SK-N-DZ (cell line): Measurements from ENCODE around the gene SORCS3.

ENCODE experiments used
- DNase-seq: peaks from one replicate; pipeline ENCODE4 v3.0.0-alpha.2; 2015; ENCODE audit warnings: low spot score

SORCS3 gene

DNA sequence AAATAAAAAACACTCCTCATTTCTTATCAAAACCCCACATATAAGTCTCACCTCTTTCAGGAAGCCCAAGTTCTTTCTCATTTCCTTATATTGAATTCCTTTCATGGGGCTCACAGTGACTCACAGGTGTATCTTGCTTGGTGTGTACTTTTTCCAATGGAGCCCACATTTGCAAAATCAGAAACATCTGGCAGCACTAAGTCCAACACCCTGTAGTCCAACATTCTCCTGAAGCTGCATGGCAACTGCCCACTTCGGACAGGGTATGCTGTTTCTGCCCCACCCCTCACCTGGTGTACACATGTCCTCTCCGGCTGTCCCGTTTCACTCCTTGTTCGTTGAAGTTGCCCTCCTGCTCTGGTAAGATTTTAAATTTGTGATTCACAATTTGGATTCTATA, 544.1 kb downstream of the SORCS3 start:
- no peak for DNase-seq

DNA sequence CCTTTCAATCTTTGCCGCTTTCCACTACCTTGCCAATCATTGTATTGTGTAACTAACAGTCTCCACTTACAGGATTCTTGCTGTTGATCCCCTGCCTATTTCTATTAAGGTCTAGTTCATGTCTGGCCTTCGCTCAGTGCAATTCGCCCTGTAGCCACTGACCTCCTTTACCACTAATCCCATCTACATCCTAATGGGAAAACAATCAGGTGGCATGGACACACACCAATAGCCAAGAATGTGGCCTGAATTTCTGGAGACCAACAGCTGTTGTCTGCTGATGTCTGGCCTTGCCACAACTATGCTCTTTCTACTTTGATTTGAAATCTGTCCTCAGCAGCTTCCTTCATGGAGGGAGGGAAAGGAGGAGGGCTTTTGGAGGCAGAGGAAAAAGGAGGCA, 546.2 kb downstream of the SORCS3 start:
- DNase-seq: no peak

DNA sequence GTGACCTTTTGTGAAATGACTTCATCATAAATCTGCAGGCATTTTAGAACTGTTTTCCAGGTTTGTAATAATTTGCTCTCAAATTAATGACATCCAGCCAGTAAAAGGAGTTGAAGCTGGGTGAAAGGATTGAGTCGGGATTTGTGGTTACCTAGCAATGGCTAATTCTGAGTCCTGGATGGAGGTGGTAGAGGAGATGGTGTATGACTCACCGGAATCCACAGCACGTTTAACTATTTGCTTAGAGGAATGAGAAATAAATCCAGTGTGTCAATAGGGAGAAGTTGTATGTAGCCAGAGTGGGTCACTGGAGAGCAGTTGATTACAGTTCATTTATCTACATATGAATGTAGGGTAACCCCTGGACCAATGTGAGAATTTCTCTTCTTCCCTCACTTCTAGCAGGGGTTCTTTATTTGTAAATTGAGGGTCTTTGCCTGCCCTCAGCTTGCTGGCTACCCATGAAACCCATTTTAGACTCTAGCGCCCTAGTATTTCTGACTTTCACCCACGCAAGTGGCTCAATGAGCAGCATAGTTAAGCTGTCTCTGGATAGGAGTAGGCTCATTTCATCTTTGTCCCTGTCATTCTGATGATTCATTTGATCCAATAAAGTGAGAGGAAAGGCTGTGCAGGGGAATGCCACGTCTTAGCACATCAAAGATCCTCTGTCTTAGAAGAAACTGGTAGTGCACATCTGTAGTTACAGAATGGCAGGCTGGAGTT, 547.8 kb downstream of the SORCS3 start:
- DNase-seq: no peak

- DNase-seq: no peak
Observed at GRCh38 chr10:105189463-105189800, 548.3 kb downstream of the SORCS3 start.

DNA sequence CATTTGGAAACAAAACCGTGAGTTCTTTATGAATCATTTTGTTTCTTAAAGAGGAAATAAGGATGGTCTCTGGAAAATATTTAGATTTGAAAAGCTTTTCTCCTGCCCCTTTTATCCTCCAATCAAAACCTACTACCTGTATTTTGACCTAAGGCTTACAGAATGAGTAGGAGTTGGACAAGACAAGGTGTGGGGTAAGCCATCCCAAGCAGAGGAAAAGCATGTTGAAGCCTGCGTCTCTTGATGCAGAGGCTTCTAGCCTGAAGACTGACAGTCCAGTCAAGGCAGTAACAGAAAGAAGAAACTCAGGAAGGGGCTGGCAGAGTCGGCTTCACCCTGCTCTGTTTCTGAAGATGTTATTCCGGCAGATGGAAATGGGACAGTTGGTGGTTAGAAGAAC, 551.1 kb downstream of the SORCS3 start:
- no peak for DNase-seq

- no peak for DNase-seq
Observed at GRCh38 chr10:105192861-105193260, 551.8 kb downstream of the SORCS3 start.

DNA sequence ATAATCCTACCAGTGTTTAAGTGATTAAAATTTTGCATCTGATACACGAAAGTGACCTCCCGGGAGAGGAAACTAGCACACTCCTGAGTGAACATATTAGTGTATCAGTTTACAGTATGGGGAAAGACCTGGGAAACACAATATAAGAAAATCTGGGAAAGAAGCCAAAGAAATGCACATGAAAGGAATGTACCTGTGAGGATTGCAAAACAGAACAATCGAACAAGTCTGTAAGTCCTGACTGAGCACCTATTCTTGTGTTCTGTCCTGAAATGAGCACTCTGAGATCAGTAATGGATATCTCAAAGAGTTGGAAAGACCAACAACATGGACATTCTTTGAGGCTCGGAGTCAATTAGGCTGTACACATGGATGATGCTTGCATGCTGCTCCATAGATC, 554.7 kb downstream of the SORCS3 start:
- DNase-seq: no peak

DNA sequence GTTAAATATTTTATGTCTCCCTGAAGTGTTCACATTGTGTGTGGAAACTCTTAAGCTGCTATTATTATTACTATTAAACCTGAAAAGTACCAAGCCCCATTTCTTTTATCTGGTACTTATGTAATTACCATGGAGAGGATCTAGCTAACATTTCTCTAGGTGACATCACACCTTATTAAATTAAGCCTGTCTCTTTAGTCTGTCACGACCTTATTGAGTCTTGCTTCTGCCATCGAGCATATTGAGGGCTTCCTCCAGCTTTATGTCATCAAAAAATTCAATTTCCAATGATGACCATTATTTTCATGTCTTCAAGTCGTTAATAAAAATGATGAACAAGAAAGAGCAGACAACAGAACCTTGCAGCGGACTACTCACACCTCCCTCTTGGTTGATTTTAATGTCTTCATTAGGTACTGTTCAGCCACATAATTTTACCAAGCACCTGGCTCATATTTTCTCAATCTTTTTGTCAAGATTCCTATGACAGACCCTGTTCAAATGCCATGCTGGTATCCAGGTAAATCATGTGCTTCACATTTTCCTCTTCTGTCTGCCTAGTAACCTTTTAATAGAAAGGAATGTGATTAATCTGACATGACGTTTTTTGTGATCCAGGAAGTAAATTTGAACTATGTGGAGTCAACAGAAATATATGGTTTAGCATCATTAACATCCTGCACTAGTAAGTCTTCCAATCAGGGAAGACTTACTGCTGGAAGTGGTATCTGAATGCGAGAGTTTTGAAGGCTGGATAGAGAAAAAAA, 556.7 kb downstream of the SORCS3 start:
- no peak for DNase-seq

- DNase-seq: no peak
Observed at GRCh38 chr10:105206616-105207015, 565.5 kb downstream of the SORCS3 start.

- no peak for DNase-seq
Observed at GRCh38 chr10:105207476-105207995, 566.4 kb downstream of the SORCS3 start.

DNA sequence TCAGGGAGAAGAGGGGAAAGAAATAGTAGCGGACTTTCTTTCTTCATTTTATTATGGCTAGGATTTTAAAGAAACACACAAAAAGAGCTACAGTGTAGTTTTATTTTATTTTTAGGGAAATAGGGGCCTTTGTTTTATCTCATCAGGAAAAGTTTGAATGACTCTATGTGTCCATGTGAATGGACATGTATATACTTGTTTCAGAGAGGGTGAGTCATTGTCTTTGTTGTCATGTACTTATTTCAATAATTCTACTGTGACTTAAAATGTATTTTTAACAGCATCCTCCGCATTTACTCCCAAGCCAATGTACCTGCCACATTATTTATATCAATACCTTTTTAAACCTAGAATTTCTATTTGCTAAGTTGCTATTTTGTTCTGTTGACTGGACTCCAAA, 569.5 kb downstream of the SORCS3 start:
- DNase-seq: no peak

DNA sequence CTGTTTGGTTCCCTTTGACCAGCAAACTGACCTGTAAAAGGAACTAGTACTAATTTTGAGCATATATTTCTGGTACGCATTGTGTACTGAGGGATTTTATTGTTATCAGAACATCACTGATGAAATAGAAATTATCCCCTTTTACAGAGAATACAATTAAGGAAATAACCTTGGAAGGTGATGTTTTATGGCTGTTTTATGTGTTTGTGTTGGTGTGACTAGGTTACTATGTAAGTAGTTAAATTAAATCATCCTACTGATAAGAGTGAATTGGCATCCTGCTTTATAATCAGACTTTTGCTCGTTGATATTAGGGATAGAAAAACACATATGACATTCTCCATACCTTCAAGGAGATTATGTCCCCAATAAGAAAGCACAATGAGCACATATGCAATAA, 596.6 kb downstream of the SORCS3 start:
- no peak for DNase-seq

GRCh38 chr10:105239311-105240219, 598.5 kb downstream of the SORCS3 start:
- DNase-seq: no peak

DNA sequence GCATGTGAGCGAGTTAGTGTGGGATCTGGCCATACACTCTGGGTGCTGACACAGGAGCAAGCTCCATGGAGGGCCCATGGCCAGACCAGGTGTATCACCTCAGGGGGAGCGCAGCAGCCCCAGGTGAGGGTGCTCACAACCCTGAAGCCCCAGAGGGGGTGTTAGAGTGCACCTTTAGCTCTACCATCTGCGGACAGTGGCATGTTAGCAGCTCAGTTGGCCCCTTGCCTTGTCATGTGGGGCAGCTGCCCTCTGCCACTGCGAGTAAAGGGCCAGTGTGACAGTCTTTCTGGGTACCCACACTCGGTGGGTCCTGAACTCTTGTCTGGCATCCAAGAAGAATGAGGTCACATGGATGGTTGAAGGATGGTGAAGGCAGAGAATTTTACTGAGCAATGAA, 600.2 kb downstream of the SORCS3 start:
- DNase-seq: no peak

DNA sequence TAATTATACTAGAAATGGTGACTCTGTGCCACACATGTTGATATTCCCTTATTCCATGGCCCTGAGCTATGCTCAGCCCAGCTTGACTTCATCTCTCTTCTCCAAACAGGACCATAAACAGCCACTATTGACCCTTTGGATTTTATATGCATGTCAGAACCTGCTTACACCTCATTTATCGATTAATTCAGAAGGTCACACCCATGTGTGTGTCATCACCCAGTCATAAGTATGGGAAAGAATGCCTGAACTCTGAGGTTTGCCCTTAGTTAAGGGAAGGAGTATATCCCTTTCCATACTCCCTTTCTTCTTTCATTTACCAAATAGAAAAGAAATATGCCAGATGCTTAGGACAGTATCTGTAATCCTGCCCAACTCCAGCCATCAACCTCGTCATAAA, 602.3 kb downstream of the SORCS3 start:
- DNase-seq: no peak

DNA sequence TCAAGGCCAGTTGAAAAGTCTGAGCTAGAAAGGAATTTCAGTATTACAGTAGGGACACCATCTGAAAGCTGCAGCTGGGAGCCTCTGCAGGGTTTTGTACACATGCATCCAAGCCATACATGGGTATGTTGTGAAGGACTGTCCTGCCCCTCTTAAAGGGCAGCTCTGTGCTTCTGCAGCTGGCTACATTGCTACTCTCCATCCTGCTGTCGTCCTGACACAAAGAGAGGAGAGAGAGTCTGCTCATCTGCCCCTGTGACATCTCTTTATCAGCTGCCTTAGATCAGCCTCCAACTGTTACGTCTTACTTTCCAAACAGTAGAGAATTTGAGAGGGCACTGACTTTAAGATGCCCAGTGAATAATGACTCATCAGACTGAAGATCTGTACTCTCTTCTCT, 602.7 kb downstream of the SORCS3 start:
- DNase-seq: no peak

DNA sequence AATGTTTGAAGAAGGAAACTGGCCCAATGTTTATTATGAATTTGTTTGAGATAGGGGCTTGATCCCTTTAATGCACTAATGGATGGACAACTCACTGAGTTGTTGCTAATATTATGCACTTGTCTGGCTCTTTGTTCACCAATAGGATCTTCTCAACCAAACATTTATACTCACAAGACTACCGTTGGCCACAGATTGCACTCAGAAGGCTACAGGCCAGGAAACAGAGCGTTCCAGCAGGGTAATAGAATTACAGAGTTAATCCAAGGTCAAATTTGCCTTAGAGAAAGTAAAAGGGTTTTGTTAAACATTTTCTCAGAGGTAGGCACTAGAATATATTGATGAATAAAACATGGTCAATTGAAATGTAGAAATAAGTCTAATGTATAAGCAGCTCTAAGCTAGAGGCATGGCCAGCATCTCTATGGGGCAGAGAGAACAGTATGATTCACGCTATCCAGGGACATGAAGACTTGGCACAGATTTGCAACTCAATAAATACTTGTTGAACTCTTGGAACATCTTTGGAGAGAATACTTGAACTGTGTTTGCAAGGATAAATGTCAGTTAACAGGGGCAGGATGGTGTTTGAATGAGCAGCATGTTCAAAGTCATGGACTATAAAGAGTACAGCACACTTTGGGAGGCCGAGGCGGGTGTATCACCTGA, 606.9 kb downstream of the SORCS3 start:
- DNase-seq: no peak

GRCh38 chr10:105252911-105253310, 611.8 kb downstream of the SORCS3 start:
- no peak for DNase-seq

DNA sequence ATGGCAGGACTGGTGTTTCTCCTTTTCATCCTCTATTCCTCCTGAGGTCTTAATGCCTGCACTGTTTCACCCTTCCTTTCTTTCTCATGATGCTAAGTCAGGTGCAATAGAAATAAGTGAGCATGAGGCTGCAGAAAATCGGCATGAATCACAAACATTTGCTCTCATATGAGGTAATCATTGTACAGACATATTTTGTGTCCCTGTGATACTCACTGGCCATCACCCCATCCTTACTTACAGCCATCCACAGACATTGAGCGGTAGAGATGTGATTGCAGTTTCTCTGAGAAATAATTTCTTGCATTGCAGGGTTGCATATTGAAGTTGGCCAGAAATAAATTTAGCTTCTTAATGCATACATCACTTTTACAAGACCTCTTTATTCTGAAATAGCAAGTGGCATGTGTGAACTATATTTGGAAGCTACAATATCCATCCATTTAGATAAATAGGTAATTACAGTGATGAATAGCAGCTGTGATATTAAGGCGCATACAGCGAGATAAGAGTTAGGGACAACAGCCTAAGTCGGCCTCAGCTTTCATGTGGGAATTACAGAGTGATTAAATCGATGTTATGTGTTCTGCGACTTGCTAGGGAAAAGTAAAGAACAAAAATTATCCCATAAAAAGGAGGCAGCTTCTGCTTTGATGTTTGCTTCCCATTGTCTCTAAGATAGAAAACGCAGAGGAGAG, 612.6 kb downstream of the SORCS3 start:
- no peak for DNase-seq

GRCh38 chr10:105258036-105258673, 617.1 kb downstream of the SORCS3 start:
- DNase-seq: no peak
